DND-41 (cell line): ENCODE data around the gene EDN3.

Experiments used
- ATAC-seq: fragments of 200-7000 bp; cut with Tn5 transposase; 3 replicates; pipeline ENCODE4 v1.9.1; 2021; ENCODE audit warnings: low read depth; ENCODE audit not compliant: insufficient read depth
- DNase-seq: peaks from one replicate; pipeline ENCODE4 v3.0.0-alpha.2; 2020
- H2AFZ ChIP-seq: 2 replicates; pipeline ENCODE4 v1.6.0; 2012; ENCODE audit warnings: low read depth, low read length
- H3K27ac ChIP-seq: 2 replicates; pipeline ENCODE4 v1.5.1; 2012; ENCODE audit warnings: low read length, inconsistent platforms
- H3K27me3 ChIP-seq: fragments of 200-600 bp; sonication (generic); 2 replicates; pipeline ENCODE4 v1.6.0; 2012; ENCODE audit warnings: low read length, mild to moderate bottlenecking, inconsistent platforms; ENCODE audit not compliant: insufficient read depth, poor library complexity
- H3K36me3 ChIP-seq: 2 replicates; pipeline ENCODE4 v1.5.1; 2012; ENCODE audit warnings: low read length, inconsistent platforms; ENCODE audit not compliant: insufficient read depth
- H3K4me1 ChIP-seq: 2 replicates; pipeline ENCODE4 v1.5.1; 2012; ENCODE audit warnings: mild to moderate bottlenecking, low read length; ENCODE audit not compliant: insufficient read depth
- H3K4me2 ChIP-seq: 2 replicates; pipeline ENCODE4 v1.6.0; 2012; ENCODE audit warnings: mild to moderate bottlenecking, moderate library complexity, low read length, inconsistent platforms; ENCODE audit not compliant: insufficient read depth
- H3K4me3 ChIP-seq, 2 experiments: fragments of 200-600 bp in 1 of 2; shearing (Covaris generic) in 1 of 2; 2 replicates each; pipeline ENCODE4 v1.5.1; 2012 to 2016; ENCODE audit warnings: inconsistent platforms in 2 of 2, low read length in 2 of 2, mild to moderate bottlenecking in 2 of 2, low read depth in 1 of 2, moderate library complexity in 1 of 2
- H3K79me2 ChIP-seq: 2 replicates; pipeline ENCODE4 v1.6.0; 2012; ENCODE audit warnings: low read length, inconsistent platforms; ENCODE audit not compliant: insufficient read depth
- H3K9ac ChIP-seq: 2 replicates; pipeline ENCODE4 v1.6.0; 2012; ENCODE audit warnings: low read depth, mild to moderate bottlenecking, inconsistent platforms, low read length, moderate library complexity
- H3K9me3 ChIP-seq: 2 replicates; pipeline ENCODE4 v1.5.1; 2012; ENCODE audit warnings: low read length, moderate library complexity, mild to moderate bottlenecking, inconsistent platforms; ENCODE audit not compliant: insufficient read depth, severe bottlenecking
- H4K20me1 ChIP-seq: 2 replicates; pipeline ENCODE4 v1.6.0; 2012; ENCODE audit warnings: low read length; ENCODE audit not compliant: insufficient read depth
- EZH2 ChIP-seq: IDR thresholded peaks from 3 replicates; pipeline ENCODE4 v1.6.1; 2012; ENCODE audit warnings: borderline replicate concordance, low read depth, mild to moderate bottlenecking, moderate library complexity, low read length, inconsistent platforms; ENCODE audit not compliant: severe bottlenecking
- TF ChIP-seq, protein P1 (sequence below): IDR thresholded peaks from 2 replicates; pipeline ENCODE4 v1.5.1; 2012; ENCODE audit warnings: borderline replicate concordance, low read length, moderate library complexity, mild to moderate bottlenecking; ENCODE audit not compliant: poor library complexity, severe bottlenecking; ENCODE audit errors: extremely low read depth

The EDN3 gene

DNA sequence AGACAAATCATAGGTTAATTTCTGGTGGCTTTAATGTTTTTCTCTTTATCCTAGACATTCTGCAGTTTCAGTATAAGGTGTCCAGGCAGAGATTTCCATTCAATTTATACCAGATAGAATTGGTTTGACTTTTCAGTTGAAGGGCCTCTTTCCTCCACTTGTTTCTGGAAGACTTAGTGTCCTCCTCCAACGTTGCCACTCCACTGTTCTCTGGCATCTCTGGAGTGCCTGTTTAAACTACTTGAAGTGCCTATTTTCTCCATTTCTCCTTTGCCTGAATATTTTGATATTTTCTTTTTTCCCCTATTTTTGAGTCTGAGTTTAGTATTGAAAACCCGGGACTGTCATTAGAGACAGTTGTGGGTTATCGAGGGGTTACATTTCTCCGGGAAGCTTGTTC lies 27.7 kb downstream of the EDN3 start:
- H3K4me2 ChIP-seq: no peak overlapping the region
- TF ChIP-seq EZH2: no peak
- TF ChIP-seq, protein P1, sequence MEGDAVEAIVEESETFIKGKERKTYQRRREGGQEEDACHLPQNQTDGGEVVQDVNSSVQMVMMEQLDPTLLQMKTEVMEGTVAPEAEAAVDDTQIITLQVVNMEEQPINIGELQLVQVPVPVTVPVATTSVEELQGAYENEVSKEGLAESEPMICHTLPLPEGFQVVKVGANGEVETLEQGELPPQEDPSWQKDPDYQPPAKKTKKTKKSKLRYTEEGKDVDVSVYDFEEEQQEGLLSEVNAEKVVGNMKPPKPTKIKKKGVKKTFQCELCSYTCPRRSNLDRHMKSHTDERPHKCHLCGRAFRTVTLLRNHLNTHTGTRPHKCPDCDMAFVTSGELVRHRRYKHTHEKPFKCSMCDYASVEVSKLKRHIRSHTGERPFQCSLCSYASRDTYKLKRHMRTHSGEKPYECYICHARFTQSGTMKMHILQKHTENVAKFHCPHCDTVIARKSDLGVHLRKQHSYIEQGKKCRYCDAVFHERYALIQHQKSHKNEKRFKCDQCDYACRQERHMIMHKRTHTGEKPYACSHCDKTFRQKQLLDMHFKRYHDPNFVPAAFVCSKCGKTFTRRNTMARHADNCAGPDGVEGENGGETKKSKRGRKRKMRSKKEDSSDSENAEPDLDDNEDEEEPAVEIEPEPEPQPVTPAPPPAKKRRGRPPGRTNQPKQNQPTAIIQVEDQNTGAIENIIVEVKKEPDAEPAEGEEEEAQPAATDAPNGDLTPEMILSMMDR: no peak
- H3K4me1 ChIP-seq: no peaks in the 10 kb centered on the region
- no peaks in the 10 kb centered on the region for H3K9me3 ChIP-seq
- no peak overlapping the region for H3K9ac ChIP-seq
- DNase-seq (no peak), ATAC-seq (no peak)
- no peak overlapping the region for H3K4me3 ChIP-seq
- no peaks in the 10 kb centered on the region for H3K36me3 ChIP-seq
- peaks cover 19% of the 10 kb centered on the region for H3K27me3 ChIP-seq
- no peaks in the 10 kb centered on the region for H3K79me2 ChIP-seq
- no peak overlapping the region for H3K27ac ChIP-seq
- H4K20me1 ChIP-seq: no peaks in the 10 kb centered on the region
- no peak overlapping the region for H2AFZ ChIP-seq

DNA sequence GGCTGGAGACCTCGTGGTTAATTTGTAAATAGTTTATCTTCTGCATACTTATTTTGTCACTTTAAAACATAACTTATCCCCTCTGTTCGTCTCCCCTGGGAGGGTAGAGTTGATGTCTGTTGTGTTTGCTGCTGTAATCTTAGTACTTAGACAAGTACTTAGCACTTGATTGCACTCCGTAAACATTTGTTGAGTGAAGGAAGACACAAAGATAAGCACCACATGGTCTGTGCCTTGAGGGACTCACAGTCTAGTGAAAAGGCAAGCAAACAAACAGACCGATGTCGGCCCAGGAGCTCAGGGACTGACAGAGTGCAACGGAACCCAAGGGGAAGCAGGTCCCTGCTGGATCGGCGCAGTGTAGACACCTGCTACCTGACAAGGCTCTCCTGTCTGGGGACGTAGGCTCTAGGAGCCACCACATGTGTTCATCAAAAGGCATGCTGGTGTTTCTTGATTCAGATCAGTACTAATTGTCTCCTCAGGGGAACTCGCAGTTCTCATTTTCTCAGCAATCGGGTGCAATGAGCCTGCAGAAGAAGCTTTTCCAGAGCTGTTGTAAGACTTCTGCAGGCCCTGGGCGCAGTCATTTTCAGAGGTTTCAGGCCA lies 31.4 kb downstream of the EDN3 start:
- no peak for ATAC-seq
- peaks cover 14% of the 10 kb centered on the region for H3K27me3 ChIP-seq

DNA sequence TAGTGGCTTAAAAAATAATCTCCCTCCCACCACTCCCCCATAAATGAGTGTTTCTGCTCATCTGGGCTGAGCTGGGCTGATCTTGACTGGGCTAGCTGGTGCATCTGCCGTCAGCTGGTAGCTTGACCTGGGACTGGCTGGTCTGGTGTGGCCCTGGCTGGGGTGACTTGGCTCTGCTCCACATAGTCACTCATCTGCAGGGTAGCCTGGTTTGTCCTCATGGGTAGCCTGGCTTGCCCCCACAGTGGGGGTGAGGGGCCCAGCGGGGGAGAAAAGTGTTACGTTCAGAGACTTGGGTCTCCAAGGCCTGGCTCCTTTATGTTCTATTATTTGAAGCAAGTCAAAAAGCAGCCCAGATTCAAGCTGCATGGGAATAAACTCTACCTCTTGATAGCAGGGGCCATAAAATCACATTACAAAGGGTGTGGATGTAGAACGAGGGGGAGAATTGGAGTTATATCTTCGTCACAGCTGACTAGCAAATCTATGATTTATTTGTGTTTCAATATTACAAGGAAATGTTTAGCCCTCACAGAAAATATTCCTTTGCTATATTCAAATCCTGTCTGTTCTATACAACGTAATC lies 32.9 kb downstream of the EDN3 start:
- no peak for ATAC-seq
- no peaks in the 10 kb centered on the region for H3K79me2 ChIP-seq

More for the DNA sequence above, 31.4 kb downstream of the EDN3 start:
- no peak for TF ChIP-seq EZH2
- TF ChIP-seq, protein P1: no peak
- no peaks in the 10 kb centered on the region for H4K20me1 ChIP-seq
- no peak overlapping the region for H3K4me3 ChIP-seq
- no peak overlapping the region for H3K27ac ChIP-seq
- H3K9ac ChIP-seq: no peak overlapping the region
- no peaks in the 10 kb centered on the region for H3K36me3 ChIP-seq
- H2AFZ ChIP-seq: no peak overlapping the region
- DNase-seq: no peak
- H3K4me1 ChIP-seq: no peaks in the 10 kb centered on the region
- H3K4me2 ChIP-seq: no peak overlapping the region
- H3K9me3 ChIP-seq: no peaks in the 10 kb centered on the region
- no peaks in the 10 kb centered on the region for H3K79me2 ChIP-seq

More for the DNA sequence above, 32.9 kb downstream of the EDN3 start:
- Histone ChIP-seq H3K4me3 (no peak overlapping the region), H3K4me1 (no peaks in the 10 kb centered on the region), H3K27me3 (peaks cover 10% of the 10 kb centered on the region), H3K36me3 (no peaks in the 10 kb centered on the region), H3K27ac (no peak overlapping the region), H4K20me1 (no peaks in the 10 kb centered on the region), H3K4me2 (no peak overlapping the region), H2AFZ (no peak overlapping the region), H3K9ac (no peak overlapping the region), H3K9me3 (no peaks in the 10 kb centered on the region)
- no peak for DNase-seq
- TF ChIP-seq, protein P1: no peak
- no peak for TF ChIP-seq EZH2
